K562 (cell line): ENCODE data around the gene FAM200B. TPM values are rescaled to one million over a fixed set of nuclear protein-coding genes. Genes with fewer than 3 reads are reported as not detected.

ENCODE experiments used
- ATAC-seq: fragments of 200-7000 bp; cut with Tn5 transposase; 3 replicates; pipeline ENCODE4 v1.9.1; 2020; ENCODE audit warnings: moderate library complexity
- BruUV-seq: library from RNA; stranded (reverse); fragments of 400-500 nt; replicated peaks from 2 replicates; lab custom pipeline; 2021; lab: Mats Ljungman, UMichigan
- CTCF ChIA-PET: fragments of 300-600 bp; formaldehyde crosslinking; extraction: SDS; loops from one replicate; lab custom pipeline; 2021; ENCODE audit warnings: low intra/inter-chr PET ratio; lab: Yijun Ruan, JAX
- POLR2A ChIA-PET: fragments of 300-600, 350-650 bp; sonication (Branson Sonifier 250); formaldehyde crosslinking; extraction: SDS; loops from one replicate; lab custom pipeline; 2021; ENCODE audit warnings: antibody characterized with exemption, inconsistent platforms; lab: Yijun Ruan, JAX
- DNase-seq, 4 experiments: peaks; one replicate each; pipeline versions ENCODE4 v3.0.0 to v3.0.0-alpha.2; 2011 to 2018; ENCODE audit warnings: low spot score in 3 of 4, mixed read lengths in 3 of 4; ENCODE audit errors: extremely low read depth in 1 of 4
- FAIRE-seq: peaks from 2 replicates; lab custom pipeline; 2011; peaks lifted over from hg19 to GRCh38; lab: Jason Lieb, UNC
- H2AFZ ChIP-seq: 2 replicates; pipeline ENCODE4 v1.6.0; 2011; ENCODE audit warnings: low read depth, low read length, control low read depth, inconsistent platforms
- H3K27ac ChIP-seq: fragments of 200-600 bp; 3 replicates; pipeline ENCODE4 v1.8.0; 2011; ENCODE audit warnings: low read depth, mild to moderate bottlenecking, control low read depth, inconsistent platforms, low read length, moderate library complexity, mixed read lengths; ENCODE audit errors: extremely low read depth
- H3K27me3 ChIP-seq, 2 experiments: fragments of 300-600 bp in 1 of 2; 2 replicates in 1 of 2; 3 replicates in 1 of 2; pipeline versions ENCODE4 v1.6.0 to v1.8.0; 2011; ENCODE audit warnings: inconsistent platforms in 2 of 2, low read length in 2 of 2, mild to moderate bottlenecking in 1 of 2, mixed read lengths in 1 of 2, moderate library complexity in 1 of 2; ENCODE audit not compliant: control insufficient read depth in 2 of 2, insufficient read depth in 2 of 2
- H3K36me3 ChIP-seq: fragments of 300-600 bp; 3 replicates; pipeline ENCODE4 v1.8.0; 2011; ENCODE audit warnings: mild to moderate bottlenecking, low read length, inconsistent platforms; ENCODE audit not compliant: control insufficient read depth, insufficient read depth
- H3K4me1 ChIP-seq, 2 experiments: fragments of 200-600 bp in 1 of 2; replicated peaks in 1 of 2; 2 replicates in 1 of 2; 3 replicates in 1 of 2; pipeline versions ENCODE4 v1.5.1 to v1.8.0; 2011; ENCODE audit warnings: inconsistent platforms in 2 of 2, low read length in 2 of 2, mild to moderate bottlenecking in 1 of 2, mixed read lengths in 1 of 2, moderate library complexity in 1 of 2; ENCODE audit not compliant: control insufficient read depth in 2 of 2, insufficient read depth in 2 of 2
- H3K4me2 ChIP-seq: 2 replicates; pipeline ENCODE4 v1.6.1; 2011; ENCODE audit warnings: low read length, control low read depth, inconsistent platforms, mixed read lengths; ENCODE audit not compliant: insufficient read depth
- H3K4me3 ChIP-seq: fragments of 200-600 bp; sonication (generic), shearing (Covaris generic); 2 replicates; pipeline ENCODE4 v1.5.1; 2016; ENCODE audit warnings: control low read depth, inconsistent platforms
- H3K79me2 ChIP-seq: fragments of 200-600 bp; 3 replicates; pipeline ENCODE4 v1.8.0; 2011; ENCODE audit warnings: low read length, inconsistent platforms; ENCODE audit not compliant: control insufficient read depth, insufficient read depth
- H3K9ac ChIP-seq, 2 experiments: 2 replicates each; pipeline versions ENCODE4 v1.6.0 to v1.6.1; 2011; ENCODE audit warnings: low read depth in 2 of 2, low read length in 2 of 2, control low read depth in 1 of 2, inconsistent platforms in 1 of 2, mild to moderate bottlenecking in 1 of 2, mixed read lengths in 1 of 2; ENCODE audit not compliant: insufficient read depth in 1 of 2
- H3K9me1 ChIP-seq: one replicate; pipeline ENCODE4 v1.6.0; 2011; ENCODE audit warnings: inconsistent platforms, mild to moderate bottlenecking, low read length, moderate library complexity; ENCODE audit not compliant: control insufficient read depth, insufficient read depth
- H3K9me3 ChIP-seq: replicated peaks from 2 replicates; pipeline ENCODE4 v1.5.1; 2011; ENCODE audit warnings: low read depth, low read length, inconsistent platforms; ENCODE audit not compliant: control insufficient read depth, insufficient read depth
- H4K20me1 ChIP-seq: replicated peaks from 2 replicates; pipeline ENCODE4 v1.6.1; 2011; ENCODE audit warnings: low read length, inconsistent platforms, mixed read lengths; ENCODE audit not compliant: control insufficient read depth, insufficient read depth
- CSDE1 ChIP-seq, 2 experiments: fragments of 450-650 bp; IDR thresholded peaks; 2 replicates each; pipeline ENCODE4 v1.6.1; 2016; ENCODE audit warnings: mild to moderate bottlenecking in 1 of 2
- ETV5 ChIP-seq: sonication (generic); formaldehyde crosslinking; IDR thresholded peaks from 2 replicates; pipeline ENCODE4 v1.4.0; 2020; ENCODE audit warnings: low read depth, mild to moderate bottlenecking, missing genetic modification reagents
- FOXA3 ChIP-seq, 2 experiments: fragments of 450-650 bp in 1 of 2; sonication (generic) in 1 of 2; formaldehyde crosslinking; IDR thresholded peaks in 1 of 2; conservative IDR thresholded peaks in 1 of 2; 2 replicates each; pipeline versions ENCODE4 v1.4.0 to v1.8.0; 2020 to 2022; ENCODE audit warnings: mild to moderate bottlenecking in 2 of 2, missing genetic modification reagents in 1 of 2
- IRF1 ChIP-seq: sonication (generic); formaldehyde crosslinking; IDR thresholded peaks from 2 replicates; pipeline ENCODE4 v1.8.0; 2022; ENCODE audit warnings: missing genetic modification reagents, mild to moderate bottlenecking, borderline replicate concordance
- LCOR ChIP-seq: sonication (generic); formaldehyde crosslinking; IDR thresholded peaks from 2 replicates; pipeline ENCODE4 v1.8.0; 2022; ENCODE audit warnings: mild to moderate bottlenecking, missing genetic modification reagents
- NUFIP1 ChIP-seq: fragments of 450-650 bp; IDR thresholded peaks from 2 replicates; pipeline ENCODE4 v1.6.1; 2018; ENCODE audit not compliant: partially characterized antibody
- TGIF2 ChIP-seq: sonication (generic); formaldehyde crosslinking; IDR thresholded peaks from 2 replicates; pipeline ENCODE4 v1.8.1; 2022; ENCODE audit warnings: mild to moderate bottlenecking, missing genetic modification reagents, moderate library complexity
- TRIM25 ChIP-seq: fragments of 450-650 bp; IDR thresholded peaks from 2 replicates; pipeline ENCODE4 v1.7.0; 2016; ENCODE audit warnings: borderline replicate concordance
- XRCC4 ChIP-seq: IDR thresholded peaks from one replicate; pipeline ENCODE4 v1.6.1; 2011; ENCODE audit not compliant: insufficient read depth, insufficient read length; ENCODE audit errors: extremely low read depth
- ZNF217 ChIP-seq: sonication (generic); formaldehyde crosslinking; IDR thresholded peaks from 2 replicates; pipeline ENCODE4 v1.8.0; 2022; ENCODE audit warnings: mild to moderate bottlenecking, missing genetic modification reagents
- ZNF398 ChIP-seq: fragments of 250-450 bp; sonication (Bioruptor Pico); IDR thresholded peaks from 2 replicates; pipeline ENCODE4 v1.8.0; 2021; ENCODE audit warnings: moderate library complexity, mild to moderate bottlenecking, inconsistent platforms
- ZNF584 ChIP-seq: fragments of 200-800 bp; sonication (Bioruptor generic); IDR thresholded peaks from 2 replicates; pipeline ENCODE4 v1.6.1; 2016; ENCODE audit warnings: low read depth, mild to moderate bottlenecking, missing genetic modification characterization, missing compliant biosample characterization
- ZNF586 ChIP-seq: fragments of 450-650 bp; formaldehyde crosslinking; conservative IDR thresholded peaks from 2 replicates; pipeline ENCODE4 v1.4.0; 2020; ENCODE audit warnings: mild to moderate bottlenecking, moderate library complexity
- ZNF639 ChIP-seq, 2 experiments: fragments of 200-800 bp in 1 of 2; sonication (Bioruptor generic) in 1 of 2; sonication (generic) in 1 of 2; formaldehyde crosslinking in 1 of 2; IDR thresholded peaks in 1 of 2; conservative IDR thresholded peaks in 1 of 2; 2 replicates each; pipeline versions ENCODE4 v1.5.0 to v1.6.1; 2016 to 2020; ENCODE audit warnings: missing compliant biosample characterization in 1 of 2, missing genetic modification characterization in 1 of 2, missing genetic modification reagents in 1 of 2
- WGBS: fragments of 100-300 bp; shearing (Covaris generic); methylation state at CpG from one replicate; pipeline ENCODE4 v1.1.6; 2016; ENCODE audit warnings: low coverage, mixed read lengths; ENCODE audit not compliant: insufficient coverage; ENCODE audit errors: missing lambda C conversion rate; 5-methylcytosine and 5-hydroxymethylcytosine counted together
- in situ Hi-C: fragments of 300-500 bp; cut with MboI; formaldehyde crosslinking; loops from 4 replicates; pipeline ENCODE4 v1.15.0; 2018; ENCODE audit warnings: inconsistent platforms, mixed read lengths
- intact Hi-C: fragments of 100-400 bp; cut with micrococcal nuclease; formaldehyde crosslinking; loops from 2 replicates; pipeline ENCODE4 v1.14.2; 2022
- polyA plus RNA-seq, 8 experiments: library from polyadenylated mRNA; depleted of rRNA in 4 of 8; stranded (reverse) in 5 of 8; unstranded in 3 of 8; fragments of >200 nt; fragmentation: Nextera tagmentation in 2 of 8; fragmentation: Illumina TruSeq in 1 of 8; extraction: Ambion mirVana in 2 of 8; extraction: Trizol in 1 of 8; gene quantifications; 2 replicates each; pipeline versions ENCODE4 v1.2.1 to v1.2.3, GENCODE V29; 2011 to 2014; ENCODE audit warnings: inconsistent platforms in 1 of 8, missing spikeins in 1 of 8
- total RNA-seq, 7 experiments: library from RNA; depleted of rRNA in 6 of 7; stranded (reverse); fragments of >200 nt in 6 of 7; fragmentation: Illumina TruSeq in 2 of 7; extraction: Trizol in 2 of 7; gene quantifications; 2 replicates each; pipeline versions ENCODE4 v1.2.1 to v1.2.3, GENCODE V29; 2011 to 2021; ENCODE audit warnings: low replicate concordance in 1 of 7

FAM200B gene
- total and polyA plus RNA-seq, 9 of the 15 experiments (the other 6 are each of a cell fraction or from before 2014, with no cell fraction given): 17.4 to 48.0 (median 25.5) TPM

GRCh38 chr4:15711762-15712161 is 30.1 kb downstream of the FAM200B start:
- Histone ChIP-seq H3K9me1 (no peaks in the 10 kb centered on the region), H3K27me3 (peaks cover 0 to 6% of the 10 kb centered on the region in 2 experiments; a peak in 3 of 5 replicates), H3K79me2 (no peaks in the 10 kb centered on the region), H3K9me3 (no peaks in the 10 kb centered on the region), H3K4me3 (no peak overlapping the region), H3K9ac (no peak overlapping the region), H2AFZ (no peak overlapping the region), H3K4me1 (no peaks in the 10 kb centered on the region), H3K36me3 (no peaks in the 10 kb centered on the region), H3K4me2 (no peak overlapping the region), H4K20me1 (no peaks in the 10 kb centered on the region), H3K27ac (no peak overlapping the region)
- ATAC-seq: no peak
- FAIRE-seq: no peak
- 0% methylated on average over 2 of the region's 2 CpGs for WGBS
- ChIA-PET CTCF (no interaction called here), POLR2A (interaction anchor here (0.7 to 2.8 kb wide), 2 partner anchors 30 to 42 kb away, joined by 3 to 9 read pairs; partner anchors contain the start of gene FAM200B)
- in situ Hi-C loops: no loop called here
- TF ChIP-seq LCOR (no peak), ZNF586 (CRISPR knock-in tag) (no peak), ZNF639 (CRISPR knock-in tag; conservative IDR thresholded peaks at IDR 0.05 in 1 of 2, IDR thresholded peaks at IDR 0.05 in 1 of 2) (no peak), NUFIP1 (no peak), XRCC4 (no peak), TRIM25 (no peak), TGIF2 (CRISPR knock-in tag) (no peak), ZNF584 (no peak), ETV5 (CRISPR knock-in tag) (no peak), FOXA3 (CRISPR knock-in tag; conservative IDR thresholded peaks at IDR 0.05 in 1 of 2, IDR thresholded peaks at IDR 0.05 in 1 of 2) (no peak), ZNF398 (CRISPR knock-in tag) (no peak), CSDE1 (IDR thresholded peaks at IDR 0.05) (no peak), ZNF217 (CRISPR knock-in tag) (no peak), IRF1 (CRISPR knock-in tag) (no peak)
- BruUV-seq: no TSS peak
- intact Hi-C loops: no loop called here
- DNase-seq: no peak
